ENCODE results near the gene ZNF583. TPM values are rescaled to one million over a fixed set of nuclear protein-coding genes. Genes with fewer than 3 reads are reported as not detected.

Gene ZNF583
- total and polyA plus RNA-seq, 2 of the 13 experiments (the other 11 are each of a cell fraction or from before 2014, with no cell fraction given) = 0.65 to 5.3 TPM

DNA sequence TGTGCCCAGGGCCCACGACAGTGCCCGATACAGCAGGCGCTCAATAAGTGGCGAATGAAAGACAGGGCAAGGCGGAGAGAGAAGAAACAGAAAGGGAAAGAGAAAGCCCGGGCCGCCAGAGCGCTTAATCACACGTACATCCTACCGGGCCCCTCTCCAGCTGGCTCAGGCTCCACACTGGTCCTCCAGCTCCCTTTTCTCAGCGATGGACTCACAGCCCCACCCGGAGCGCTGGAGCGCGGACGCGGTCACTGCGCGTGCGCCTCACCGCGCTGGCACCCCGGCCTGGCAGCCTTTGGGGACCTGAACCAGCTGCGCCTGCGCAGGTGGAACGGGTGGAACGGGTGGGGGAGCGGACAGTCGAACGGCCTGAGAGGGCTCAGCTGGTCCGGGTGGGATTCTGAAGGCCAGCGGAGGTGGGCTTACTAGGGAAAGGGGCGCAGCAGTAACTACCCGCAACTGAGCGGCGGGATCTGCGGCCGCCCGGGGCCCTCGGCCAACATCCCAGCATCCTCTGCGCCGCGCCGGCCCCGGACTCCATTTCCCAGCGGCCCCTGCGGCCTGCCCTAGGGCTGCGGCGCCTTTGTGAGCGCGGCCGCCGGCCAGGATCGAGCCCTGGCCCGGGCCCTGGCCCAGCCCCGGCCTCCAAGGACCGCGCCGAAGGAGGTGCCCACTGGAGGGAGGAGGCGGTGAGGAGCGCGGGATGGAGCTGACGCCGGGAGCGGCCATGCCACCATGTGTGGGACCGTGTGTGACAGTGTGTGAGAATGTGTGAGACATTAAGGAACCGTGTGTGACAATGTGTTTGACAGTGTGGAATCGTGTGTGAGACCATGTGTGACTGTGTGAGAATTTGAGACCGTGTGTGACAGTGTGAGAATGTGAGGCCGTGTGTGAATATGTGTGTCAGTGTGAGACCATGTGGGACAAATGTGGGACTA is at the start of gene ZNF583 (continued):
- TF ChIP-seq, protein P1, sequence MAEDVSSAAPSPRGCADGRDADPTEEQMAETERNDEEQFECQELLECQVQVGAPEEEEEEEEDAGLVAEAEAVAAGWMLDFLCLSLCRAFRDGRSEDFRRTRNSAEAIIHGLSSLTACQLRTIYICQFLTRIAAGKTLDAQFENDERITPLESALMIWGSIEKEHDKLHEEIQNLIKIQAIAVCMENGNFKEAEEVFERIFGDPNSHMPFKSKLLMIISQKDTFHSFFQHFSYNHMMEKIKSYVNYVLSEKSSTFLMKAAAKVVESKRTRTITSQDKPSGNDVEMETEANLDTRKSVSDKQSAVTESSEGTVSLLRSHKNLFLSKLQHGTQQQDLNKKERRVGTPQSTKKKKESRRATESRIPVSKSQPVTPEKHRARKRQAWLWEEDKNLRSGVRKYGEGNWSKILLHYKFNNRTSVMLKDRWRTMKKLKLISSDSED (CRISPR knock-in tag; IDR thresholded peaks at IDR 0.05) = no peak
- TF ChIP-seq ZBTB38 (CRISPR knock-in tag; IDR thresholded peaks at IDR 0.05) (peak; percentile 39; the same call in 1 of the 2 replicates), FOXA1 (IDR thresholded peaks at IDR 0.05) (no peak), FOXA1 (CRISPR knock-in tag; IDR thresholded peaks at IDR 0.05) (no peak), HOXD1 (CRISPR knock-in tag; IDR thresholded peaks at IDR 0.05) (0 out of 2 replicates have a peak, but pooled peaks have one; percentile 38), NR2C2 (CRISPR knock-in tag; IDR thresholded peaks at IDR 0.05; ENCODE audit: borderline replicate concordance) (peak; percentile 83), CENPT (CRISPR knock-in tag; IDR thresholded peaks at IDR 0.05; ENCODE audit: low read depth) (no peak), ZNF75D (CRISPR knock-in tag; IDR thresholded peaks at IDR 0.05; ENCODE audit: borderline replicate concordance) (no peak), RCOR2 (CRISPR knock-in tag; IDR thresholded peaks at IDR 0.05) (no peak), RFX1 (IDR thresholded peaks at IDR 0.05) (no peak), U2AF1 (optimal IDR thresholded peaks at IDR 0.05; ENCODE audit: low read depth, low read length) (no peak), CCDC6 (CRISPR knock-in tag; IDR thresholded peaks at IDR 0.05) (peak; percentile 72; the same call in 1 of the 2 replicates), PAX8 (CRISPR knock-in tag; IDR thresholded peaks at IDR 0.05; ENCODE audit: borderline replicate concordance) (peak; percentile 65; the same call in 1 of the 2 replicates), MTF1 (CRISPR knock-in tag; IDR thresholded peaks at IDR 0.05) (no peak), MLLT10 (CRISPR knock-in tag; IDR thresholded peaks at IDR 0.05) (no peak), ZFP41 (CRISPR knock-in tag; IDR thresholded peaks at IDR 0.05; ENCODE audit: borderline replicate concordance) (no peak), CEBPB (IDR thresholded peaks at IDR 0.05; ENCODE audit: borderline replicate concordance, low read depth, low read length) (no peak), CCAR2 (optimal IDR thresholded peaks at IDR 0.05; ENCODE audit: low read depth, low read length) (no peak), NFIC (IDR thresholded peaks at IDR 0.05; ENCODE audit: low read length) (no peak)
- TF ChIP-seq, protein P2, sequence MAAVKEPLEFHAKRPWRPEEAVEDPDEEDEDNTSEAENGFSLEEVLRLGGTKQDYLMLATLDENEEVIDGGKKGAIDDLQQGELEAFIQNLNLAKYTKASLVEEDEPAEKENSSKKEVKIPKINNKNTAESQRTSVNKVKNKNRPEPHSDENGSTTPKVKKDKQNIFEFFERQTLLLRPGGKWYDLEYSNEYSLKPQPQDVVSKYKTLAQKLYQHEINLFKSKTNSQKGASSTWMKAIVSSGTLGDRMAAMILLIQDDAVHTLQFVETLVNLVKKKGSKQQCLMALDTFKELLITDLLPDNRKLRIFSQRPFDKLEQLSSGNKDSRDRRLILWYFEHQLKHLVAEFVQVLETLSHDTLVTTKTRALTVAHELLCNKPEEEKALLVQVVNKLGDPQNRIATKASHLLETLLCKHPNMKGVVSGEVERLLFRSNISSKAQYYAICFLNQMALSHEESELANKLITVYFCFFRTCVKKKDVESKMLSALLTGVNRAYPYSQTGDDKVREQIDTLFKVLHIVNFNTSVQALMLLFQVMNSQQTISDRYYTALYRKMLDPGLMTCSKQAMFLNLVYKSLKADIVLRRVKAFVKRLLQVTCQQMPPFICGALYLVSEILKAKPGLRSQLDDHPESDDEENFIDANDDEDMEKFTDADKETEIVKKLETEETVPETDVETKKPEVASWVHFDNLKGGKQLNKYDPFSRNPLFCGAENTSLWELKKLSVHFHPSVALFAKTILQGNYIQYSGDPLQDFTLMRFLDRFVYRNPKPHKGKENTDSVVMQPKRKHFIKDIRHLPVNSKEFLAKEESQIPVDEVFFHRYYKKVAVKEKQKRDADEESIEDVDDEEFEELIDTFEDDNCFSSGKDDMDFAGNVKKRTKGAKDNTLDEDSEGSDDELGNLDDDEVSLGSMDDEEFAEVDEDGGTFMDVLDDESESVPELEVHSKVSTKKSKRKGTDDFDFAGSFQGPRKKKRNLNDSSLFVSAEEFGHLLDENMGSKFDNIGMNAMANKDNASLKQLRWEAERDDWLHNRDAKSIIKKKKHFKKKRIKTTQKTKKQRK (IDR thresholded peaks at IDR 0.05; ENCODE audit: low read length) = no peak
- TF ChIP-seq, protein P3, sequence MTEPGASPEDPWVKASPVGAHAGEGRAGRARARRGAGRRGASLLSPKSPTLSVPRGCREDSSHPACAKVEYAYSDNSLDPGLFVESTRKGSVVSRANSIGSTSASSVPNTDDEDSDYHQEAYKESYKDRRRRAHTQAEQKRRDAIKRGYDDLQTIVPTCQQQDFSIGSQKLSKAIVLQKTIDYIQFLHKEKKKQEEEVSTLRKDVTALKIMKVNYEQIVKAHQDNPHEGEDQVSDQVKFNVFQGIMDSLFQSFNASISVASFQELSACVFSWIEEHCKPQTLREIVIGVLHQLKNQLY (CRISPR knock-in tag; IDR thresholded peaks at IDR 0.05) = no peak
- TF ChIP-seq, protein P4, sequence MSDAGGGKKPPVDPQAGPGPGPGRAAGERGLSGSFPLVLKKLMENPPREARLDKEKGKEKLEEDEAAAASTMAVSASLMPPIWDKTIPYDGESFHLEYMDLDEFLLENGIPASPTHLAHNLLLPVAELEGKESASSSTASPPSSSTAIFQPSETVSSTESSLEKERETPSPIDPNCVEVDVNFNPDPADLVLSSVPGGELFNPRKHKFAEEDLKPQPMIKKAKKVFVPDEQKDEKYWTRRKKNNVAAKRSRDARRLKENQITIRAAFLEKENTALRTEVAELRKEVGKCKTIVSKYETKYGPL (CRISPR knock-in tag; IDR thresholded peaks at IDR 0.05) = no peak

Data from HepG2 (cell line).